GM18502 (cell line): ENCODE results near the gene MGME1.
"Not testable (repeated sequence)": the region's sequence is repeated elsewhere in the genome, so short reads cannot be mapped to it uniquely, and the experiment has no call there.

Source experiments
- ATAC-seq: cut with Tn5 transposase; IDR thresholded peaks from one replicate; pipeline ENCODE4 v1.9.1; 2021; ENCODE audit warnings: mild to moderate bottlenecking; ENCODE audit not compliant: unreplicated experiment, poor library complexity

MGME1 gene

DNA sequence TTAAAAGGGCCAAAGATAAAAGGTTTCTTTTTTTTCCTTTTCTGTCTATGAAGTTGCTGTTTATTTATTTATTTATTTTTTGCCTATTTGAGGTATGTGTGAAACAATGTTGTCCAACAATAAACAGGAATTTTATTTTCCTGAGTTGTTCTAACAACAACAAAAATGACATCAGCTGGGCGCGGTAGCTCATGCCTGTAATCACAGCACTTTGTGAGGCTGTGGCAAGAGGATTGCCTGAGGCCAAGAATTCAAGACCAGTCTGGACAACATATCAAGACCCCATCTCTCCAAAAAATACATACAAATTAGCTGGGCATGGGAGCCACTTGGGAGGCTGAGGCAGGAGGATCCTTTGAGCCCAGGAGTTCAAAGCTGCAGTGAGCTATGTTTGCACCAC is 44.1 kb downstream of the MGME1 start:
- no peak for ATAC-seq

DNA sequence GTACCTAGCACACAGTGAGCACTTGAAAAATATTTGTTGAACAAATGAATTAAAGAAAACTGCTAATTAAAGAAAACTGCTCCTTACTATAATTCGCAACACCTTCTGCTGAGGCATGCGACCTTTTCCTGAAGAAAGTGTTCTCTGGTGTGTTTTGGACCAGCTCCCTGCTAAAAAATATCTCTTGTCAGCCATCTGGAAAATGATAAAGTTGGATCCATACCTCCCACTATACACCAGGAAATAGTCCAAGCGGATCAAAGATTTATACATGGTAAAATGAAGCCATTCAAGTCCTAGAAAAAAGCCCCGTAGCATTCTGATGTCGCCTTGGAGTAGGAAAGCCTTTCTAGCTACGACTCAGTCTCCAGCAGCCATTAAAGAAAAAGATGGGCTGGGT is 45.6 kb downstream of the MGME1 start:
- no peak for ATAC-seq

DNA sequence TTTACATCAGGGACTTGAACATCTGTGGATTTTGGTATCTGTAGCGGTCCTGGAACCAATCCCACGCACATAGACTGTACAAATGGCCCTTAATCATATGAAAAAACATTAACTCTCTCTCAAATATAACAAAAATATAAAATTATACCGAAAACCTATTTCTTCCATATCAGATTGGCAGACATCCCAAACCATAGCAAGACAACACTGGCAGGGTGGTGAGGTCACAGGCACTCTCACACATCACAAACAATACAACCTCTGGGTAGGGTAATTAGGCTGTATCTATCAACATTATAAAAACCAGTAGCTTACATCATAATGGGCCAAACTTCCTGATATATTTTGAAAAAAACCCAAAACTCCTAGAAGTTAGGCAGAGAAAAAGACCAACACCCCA is 48.0 kb downstream of the MGME1 start:
- ATAC-seq: no peak

DNA sequence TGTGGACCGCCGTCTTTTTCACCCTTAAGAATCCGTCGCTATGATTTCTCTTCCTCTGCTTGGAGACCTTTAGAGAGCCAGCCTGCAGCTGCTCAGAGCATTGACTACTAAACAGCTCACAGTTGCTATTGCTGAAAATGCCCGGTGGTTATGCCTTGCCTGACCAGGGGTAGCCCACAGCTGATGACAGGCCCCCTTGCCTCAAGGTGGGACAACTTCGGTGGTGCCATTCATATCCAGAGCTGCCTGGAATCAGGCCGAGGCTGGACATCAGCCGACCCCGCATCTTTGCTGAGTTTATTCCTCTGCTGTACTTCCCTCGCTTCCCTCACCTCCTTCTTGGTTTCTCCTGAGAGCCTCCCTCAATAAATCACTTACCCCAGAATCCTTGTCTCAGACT is 49.3 kb downstream of the MGME1 start:
- ATAC-seq: no peak

DNA sequence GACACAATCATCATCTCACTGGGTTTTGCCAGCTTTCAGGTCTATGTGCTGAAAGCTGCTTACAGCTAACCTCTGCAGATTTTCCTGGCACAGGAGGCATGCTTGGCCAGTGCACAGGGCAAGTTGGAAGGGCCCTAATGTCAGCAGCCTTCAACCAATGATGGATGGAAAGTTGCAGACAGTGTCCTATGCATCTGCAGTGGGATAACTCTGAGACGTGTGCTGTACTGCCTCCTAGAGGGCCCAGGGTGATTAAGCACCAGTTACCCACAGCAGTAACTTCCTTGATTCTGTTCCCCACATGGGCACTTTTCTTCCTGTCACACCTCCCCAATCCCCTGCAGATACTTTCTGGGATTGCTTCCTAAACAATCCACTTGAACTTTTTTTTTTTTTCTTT is 50.2 kb downstream of the MGME1 start:
- peak; percentile 60 for ATAC-seq

DNA sequence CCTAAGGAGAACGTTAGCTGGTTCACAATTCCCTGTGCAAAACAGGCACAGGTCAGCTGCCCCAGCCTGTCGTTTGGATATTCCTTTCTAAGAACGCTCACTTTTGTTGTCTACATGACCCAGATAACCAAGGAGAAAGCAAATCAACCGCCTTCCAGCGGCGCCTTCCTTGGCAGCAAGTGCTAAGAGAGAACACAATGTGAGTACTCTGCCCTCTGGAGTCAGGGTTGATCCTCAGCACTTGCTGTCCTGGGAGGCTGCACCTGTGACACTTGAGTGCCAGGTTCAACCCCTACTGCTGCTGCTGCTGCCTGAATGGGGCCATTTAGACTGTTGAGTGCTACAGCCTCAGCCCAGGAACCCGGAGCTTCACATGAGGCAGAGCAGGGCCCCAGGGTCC is 52.1 kb downstream of the MGME1 start:
- no peak for ATAC-seq

DNA sequence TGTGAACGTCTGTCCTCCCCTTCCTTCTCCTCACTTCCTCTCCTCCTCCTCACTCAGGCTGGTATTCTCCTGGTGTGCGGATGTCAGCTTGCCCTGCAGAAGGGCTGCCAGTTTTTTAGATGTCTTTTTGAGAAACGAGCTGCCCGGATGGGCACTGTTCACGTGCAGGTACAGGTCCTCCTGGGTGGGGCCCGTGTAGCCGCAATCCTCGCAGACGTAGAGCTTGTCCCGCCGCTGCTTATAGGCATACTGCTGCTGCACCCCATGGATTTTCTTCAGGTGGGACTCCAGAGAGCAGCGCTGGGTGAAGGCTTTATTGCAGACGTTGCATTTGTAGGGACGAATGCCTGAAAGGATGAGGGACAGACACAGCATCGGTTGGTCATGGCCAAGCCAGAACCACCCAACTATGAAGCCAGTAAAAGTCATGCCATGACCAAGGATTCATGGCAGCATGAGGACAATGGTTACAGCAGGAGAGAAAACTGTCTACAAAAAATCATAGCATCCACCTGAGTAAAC is 55.8 kb downstream of the MGME1 start:
- no peak for ATAC-seq

DNA sequence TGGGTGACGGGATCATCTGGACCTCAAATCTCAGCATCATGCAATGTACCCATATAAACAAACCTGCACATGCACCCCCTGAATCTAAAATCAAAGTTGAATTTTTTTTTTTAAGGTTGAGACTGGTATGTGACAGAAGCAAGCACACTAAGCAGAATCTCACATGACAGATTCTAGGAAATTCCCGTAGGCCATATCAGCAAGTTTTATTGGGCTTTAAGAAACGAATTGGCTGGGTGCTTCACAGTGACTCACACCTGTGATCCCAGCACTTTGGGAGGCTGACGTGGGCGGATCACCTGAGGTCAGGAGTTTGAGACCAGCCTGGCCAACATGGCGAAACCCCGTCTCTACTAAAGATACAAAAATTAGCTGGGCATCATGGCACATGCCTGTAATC is 58.2 kb downstream of the MGME1 start:
- not testable (repeated sequence) for ATAC-seq

DNA sequence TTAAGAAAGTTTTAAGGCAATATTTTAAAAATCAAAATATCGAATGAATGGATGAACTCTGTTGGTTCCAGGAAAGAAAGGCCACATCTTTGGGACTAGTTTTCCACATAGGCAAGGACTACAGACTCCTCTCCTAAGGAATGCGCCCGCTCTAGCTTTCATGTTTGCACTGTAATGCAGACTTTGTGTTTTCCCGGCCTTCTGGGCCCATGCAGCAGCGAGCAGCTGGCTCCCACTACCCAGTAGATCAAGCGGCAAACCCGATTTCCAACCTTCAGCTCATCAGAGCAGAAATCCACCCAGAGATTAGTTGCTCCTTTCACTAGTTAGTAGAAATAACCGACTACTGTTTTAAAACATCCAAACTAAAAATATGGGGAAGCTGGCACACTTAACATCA is 61.2 kb downstream of the MGME1 start:
- no peak for ATAC-seq

DNA sequence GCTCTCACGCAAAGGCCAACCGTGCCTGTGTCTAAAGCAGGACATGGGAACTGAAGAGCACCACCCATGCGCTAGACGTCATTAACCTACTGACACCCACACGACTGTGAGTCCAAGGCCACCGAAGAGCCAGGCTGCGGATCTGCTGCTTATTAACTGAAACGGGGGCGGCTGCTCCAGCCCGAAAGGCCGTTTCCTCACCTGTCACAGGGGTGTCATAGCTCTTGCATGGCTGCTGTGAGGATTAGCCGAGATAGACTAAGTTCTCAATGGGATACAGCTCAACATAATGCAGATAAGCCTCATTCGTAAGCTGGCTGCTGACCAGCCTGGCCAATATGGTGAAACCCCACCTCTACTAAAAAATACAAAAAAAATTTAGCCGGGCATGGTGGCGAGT is 62.2 kb downstream of the MGME1 start:
- no peak for ATAC-seq

DNA sequence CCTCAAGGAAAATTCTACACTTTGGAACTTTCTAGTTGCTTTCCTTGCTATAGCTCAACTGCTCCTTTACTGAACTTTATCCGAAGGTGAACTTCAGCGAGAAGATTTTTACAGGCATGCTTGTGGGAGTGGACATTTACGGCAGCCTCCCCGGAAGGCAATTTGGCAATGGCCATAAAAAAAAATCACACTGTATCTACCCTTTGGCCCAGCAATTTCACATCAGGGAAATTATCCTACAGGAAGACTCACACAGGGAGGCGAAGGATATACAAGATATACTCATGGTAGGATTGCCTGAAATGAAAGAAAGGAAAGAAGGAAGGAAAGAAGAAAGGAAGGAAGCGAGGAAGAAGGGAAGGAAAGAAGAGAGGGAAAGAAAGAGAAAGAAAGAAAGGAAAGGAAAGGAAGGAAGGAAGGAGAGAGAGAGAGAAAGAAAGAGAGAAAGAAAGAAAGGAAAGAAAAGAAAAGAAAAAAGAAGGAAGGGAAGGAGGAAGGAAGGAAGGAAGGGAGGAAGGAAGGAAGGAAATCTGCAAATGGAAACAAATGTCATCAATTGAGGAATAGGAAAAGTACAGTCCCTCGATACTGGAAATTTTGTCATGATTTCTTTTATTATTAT is 63.2 kb downstream of the MGME1 start:
- ATAC-seq: no peak

DNA sequence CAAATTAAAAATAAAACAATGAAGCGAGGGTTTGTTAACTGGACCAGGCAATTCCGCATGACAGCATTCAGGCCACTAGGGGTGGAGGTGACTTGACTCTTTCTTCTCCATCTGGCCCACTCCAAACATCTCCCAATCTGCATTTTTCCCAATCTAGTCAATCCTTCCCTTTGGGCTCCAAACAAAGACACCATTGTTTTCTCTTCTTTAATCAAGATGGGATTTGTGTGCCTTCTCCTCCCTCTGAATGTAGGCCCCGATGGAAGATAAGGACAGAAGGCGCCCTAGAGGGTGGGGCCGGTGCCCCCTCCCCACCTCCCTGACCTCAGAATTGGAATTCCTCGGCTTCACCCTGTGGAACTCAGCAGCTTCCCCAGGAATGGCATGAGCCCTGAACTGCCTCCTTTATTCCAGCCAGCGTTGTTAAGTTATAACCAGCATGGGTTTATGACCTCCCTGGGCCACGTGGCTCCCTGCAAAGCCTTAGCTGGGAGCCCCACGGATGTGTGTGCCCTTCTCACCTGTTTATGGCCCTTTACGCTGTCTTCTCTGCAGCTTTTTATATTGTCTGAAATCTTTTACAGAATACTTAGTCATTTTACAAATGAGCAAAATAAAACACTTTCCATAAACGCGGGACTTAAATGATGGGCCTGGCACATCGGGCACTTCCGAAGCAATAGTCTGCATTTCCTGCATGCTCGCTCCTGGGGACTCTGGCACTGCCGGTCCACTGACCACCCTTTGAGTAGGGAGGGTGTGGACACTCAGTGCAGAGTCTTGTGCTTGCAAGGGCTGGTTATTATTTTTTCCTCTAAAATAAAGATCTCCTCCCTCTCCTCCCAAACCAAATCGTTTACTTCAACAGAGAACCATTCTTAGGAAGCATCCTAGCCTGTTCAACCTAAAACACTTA is 64.4 kb downstream of the MGME1 start:
- ATAC-seq: no peak

DNA sequence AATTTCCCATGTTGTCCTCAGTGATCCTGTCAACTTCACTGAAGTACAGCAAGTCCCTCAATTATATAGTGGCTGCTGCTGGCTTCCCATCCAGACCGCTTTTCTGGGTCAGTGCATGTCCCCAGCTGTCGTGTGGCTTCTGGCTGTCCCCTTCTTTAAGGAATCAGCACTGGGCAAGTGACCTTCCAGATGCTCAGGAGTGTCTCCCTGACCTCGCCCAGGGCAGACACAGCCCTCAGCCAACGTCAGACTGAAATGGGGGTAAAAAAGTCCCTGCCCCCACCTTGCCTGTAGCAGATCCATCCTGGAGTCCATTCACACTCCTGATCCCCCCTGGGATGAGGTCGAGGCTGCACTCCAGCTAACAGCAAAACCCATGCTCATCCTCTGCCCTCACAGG is 65.2 kb downstream of the MGME1 start:
- no peak for ATAC-seq

DNA sequence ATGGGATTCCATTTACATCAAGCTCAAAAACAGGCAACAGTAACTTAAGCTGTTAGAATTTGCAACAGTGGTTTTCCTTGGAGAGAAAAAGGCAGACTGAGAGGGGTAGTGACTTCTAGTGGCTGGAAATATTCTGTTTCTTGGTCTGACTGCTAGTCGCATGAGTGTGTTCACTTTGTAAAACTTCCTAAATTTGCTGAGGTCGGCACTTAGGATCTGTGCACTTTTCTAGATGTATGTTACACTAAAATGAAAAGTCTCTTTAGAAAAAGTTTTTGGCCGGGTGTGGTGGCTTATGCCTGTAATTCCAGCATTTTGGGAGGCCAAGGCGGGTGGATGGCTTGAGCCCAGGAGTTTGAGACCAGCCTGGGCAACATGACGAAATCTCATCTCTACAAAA is 70.2 kb downstream of the MGME1 start:
- no peak for ATAC-seq
